Activated T-cell treated with anti-CD3 and anti-CD28 coated beads, Interleukin-2, amount 50 U/mL, for 4 hours (primary cell): ENCODE measurements around the gene PACRG. TPM values are rescaled to one million over a fixed set of nuclear protein-coding genes. Genes with fewer than 3 reads are reported as not detected.

ENCODE experiments used
- ATAC-seq, 2 donors: fragments of 200-7000 bp; cut with Tn5 transposase; one replicate each; pipeline ENCODE4 v1.10.0; 2021
- DNase-seq: peaks from one replicate; pipeline ENCODE4 v3.0.0-alpha.2; 2020
- H3K27me3 Mint-ChIP-seq: one replicate; pipeline ENCODE4 v1.8.0; 2021; ENCODE audit warnings: low read depth, mixed read lengths
- H3K36me3 Mint-ChIP-seq: one replicate; pipeline ENCODE4 v1.8.0; 2022; ENCODE audit warnings: mixed read lengths; ENCODE audit not compliant: insufficient read depth
- H3K4me1 Mint-ChIP-seq: one replicate; pipeline ENCODE4 v1.8.0; 2021; ENCODE audit warnings: low read depth, mixed read lengths
- H3K4me3 Mint-ChIP-seq: one replicate; pipeline ENCODE4 v1.8.0; 2021; ENCODE audit warnings: mild to moderate bottlenecking, moderate library complexity, mixed read lengths
- H3K9me3 Mint-ChIP-seq: one replicate; pipeline ENCODE4 v1.8.0; 2021; ENCODE audit warnings: mixed read lengths
- total RNA-seq, 3 donors: library from RNA; stranded (reverse); gene quantifications; one replicate each; pipeline ENCODE4 v1.2.1, GENCODE V29; 2021

Gene PACRG
- total RNA-seq, 3 donors from 2014 or later: not detected

DNA sequence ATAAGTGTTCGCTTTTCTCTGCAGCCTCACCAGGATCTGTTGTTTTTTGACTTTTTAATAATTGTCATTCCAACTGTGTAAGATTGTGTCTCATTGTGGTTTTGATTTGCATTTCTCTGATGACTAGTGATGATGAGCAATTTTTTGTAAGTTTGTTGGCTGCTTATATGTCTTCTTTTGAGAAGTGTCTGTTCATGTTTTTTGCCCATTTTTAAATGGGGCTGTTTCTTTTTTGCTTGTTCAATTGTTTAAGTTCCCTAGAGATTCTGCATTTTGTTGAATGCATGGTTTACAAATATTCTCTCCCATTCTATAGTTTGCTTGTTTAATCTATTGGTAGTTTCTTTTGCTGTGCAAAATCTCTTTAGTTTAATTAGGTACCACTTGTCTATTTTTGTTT lies 295.9 kb downstream of the PACRG start:
- H3K9me3 Mint-ChIP-seq: peaks cover 28% of the 10 kb centered on the region

DNA sequence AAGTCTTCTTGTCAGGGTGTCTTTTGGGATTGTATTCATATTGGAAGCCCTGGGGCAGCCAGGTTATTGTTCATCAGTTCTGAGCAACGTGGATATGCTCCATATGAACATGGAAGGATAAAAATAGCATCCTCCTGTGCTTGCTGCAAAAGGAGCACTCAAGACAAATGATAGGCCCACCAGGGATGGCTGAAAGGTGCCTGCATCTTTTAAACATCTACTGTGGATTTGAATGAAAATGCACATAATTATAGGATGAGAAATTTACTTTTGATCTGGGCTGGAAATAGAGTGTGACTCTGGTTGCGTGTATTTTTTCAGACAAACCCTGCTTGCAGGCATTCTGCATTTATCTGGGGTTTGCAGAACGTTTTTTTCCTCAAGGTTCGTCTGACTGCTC lies 299.1 kb downstream of the PACRG start:
- peaks cover 19% of the 10 kb centered on the region for H3K9me3 Mint-ChIP-seq
- no peak overlapping the region for H3K4me3 Mint-ChIP-seq
- H3K4me1 Mint-ChIP-seq: no peaks in the 10 kb centered on the region
- ATAC-seq (no peak), DNase-seq (no peak)
- H3K36me3 Mint-ChIP-seq: no peaks in the 10 kb centered on the region
- peaks cover 2% of the 10 kb centered on the region for H3K27me3 Mint-ChIP-seq

More for the DNA sequence above, 295.9 kb downstream of the PACRG start:
- DNase-seq (no peak), ATAC-seq (no peak)
- peaks cover 2% of the 10 kb centered on the region for H3K27me3 Mint-ChIP-seq
- no peaks in the 10 kb centered on the region for H3K4me1 Mint-ChIP-seq
- no peak overlapping the region for H3K4me3 Mint-ChIP-seq
- no peaks in the 10 kb centered on the region for H3K36me3 Mint-ChIP-seq

DNA sequence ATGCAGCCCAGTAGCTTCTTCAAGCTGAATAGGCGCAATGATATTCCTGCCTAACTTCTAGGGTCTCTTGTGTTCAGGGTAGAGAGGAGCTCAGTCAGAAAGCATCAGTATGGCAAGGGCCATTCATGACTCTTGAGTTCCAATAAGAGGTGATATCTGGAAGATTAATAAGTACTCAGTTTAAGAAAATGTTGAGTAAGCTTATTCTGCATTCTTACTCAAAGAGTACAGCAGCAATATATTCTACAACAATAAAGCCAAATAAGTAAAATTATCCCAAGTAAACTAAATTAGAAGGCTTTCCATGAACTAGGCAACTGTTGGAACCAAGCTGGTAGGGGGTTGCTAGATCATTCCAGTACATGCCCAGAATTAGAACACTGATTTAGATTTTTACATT lies 303.2 kb downstream of the PACRG start:
- DNase-seq (no peak), ATAC-seq (no peak)
- Mint-ChIP-seq H3K4me1 (no peaks in the 10 kb centered on the region), H3K9me3 (peaks cover 7% of the 10 kb centered on the region), H3K36me3 (no peaks in the 10 kb centered on the region), H3K4me3 (no peak overlapping the region), H3K27me3 (no peaks in the 10 kb centered on the region)

DNA sequence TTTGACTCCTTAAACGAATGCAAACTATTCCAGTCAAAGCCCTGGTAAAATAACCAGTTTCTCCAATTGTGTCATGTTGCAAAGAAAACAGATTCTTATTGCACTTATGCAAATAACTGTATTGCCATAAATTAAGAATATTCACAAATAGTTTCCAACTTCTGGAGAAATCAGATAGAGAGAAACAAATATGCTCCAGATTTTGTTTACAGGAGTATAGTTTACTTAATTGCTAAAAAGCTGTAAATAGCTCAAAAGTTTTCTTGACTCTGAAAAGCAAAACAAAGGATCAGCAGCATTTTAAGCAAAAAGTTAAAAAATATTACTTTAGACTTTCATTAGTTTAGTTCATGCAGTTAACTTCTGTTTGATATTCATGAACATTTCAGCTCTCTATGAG lies 304.2 kb downstream of the PACRG start:
- no peaks in the 10 kb centered on the region for H3K27me3 Mint-ChIP-seq
- ATAC-seq (no peak), DNase-seq (no peak)
- no peaks in the 10 kb centered on the region for H3K36me3 Mint-ChIP-seq
- no peak overlapping the region for H3K4me3 Mint-ChIP-seq
- H3K4me1 Mint-ChIP-seq: no peaks in the 10 kb centered on the region
- peaks cover 7% of the 10 kb centered on the region for H3K9me3 Mint-ChIP-seq

DNA sequence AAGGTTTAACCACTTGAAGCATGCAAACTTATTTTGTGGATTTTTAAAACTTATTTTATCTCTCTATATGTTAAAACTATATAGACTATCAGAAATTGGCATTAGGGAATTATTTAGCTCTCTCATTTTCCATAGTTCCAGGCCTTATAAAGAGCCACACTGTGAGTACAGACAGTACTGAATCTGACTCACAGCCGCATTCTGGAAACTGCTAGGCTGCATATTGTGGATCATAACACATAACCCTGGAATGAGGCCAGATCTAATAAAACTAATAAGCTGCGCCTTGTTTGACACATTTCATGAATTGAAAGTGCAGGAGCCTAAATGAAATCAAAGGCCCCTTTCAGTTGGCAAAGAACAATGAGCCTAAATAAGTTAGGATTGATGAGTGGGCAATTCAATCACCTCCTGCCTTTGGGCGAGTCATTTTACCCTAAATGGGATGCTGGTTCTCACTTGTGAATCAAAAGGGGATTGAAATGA lies 308.4 kb downstream of the PACRG start:
- no peaks in the 10 kb centered on the region for H3K36me3 Mint-ChIP-seq
- H3K4me3 Mint-ChIP-seq: no peak overlapping the region
- ATAC-seq (no peak), DNase-seq (no peak)
- H3K4me1 Mint-ChIP-seq: no peaks in the 10 kb centered on the region
- H3K27me3 Mint-ChIP-seq: no peaks in the 10 kb centered on the region
- peaks cover 4% of the 10 kb centered on the region for H3K9me3 Mint-ChIP-seq

DNA sequence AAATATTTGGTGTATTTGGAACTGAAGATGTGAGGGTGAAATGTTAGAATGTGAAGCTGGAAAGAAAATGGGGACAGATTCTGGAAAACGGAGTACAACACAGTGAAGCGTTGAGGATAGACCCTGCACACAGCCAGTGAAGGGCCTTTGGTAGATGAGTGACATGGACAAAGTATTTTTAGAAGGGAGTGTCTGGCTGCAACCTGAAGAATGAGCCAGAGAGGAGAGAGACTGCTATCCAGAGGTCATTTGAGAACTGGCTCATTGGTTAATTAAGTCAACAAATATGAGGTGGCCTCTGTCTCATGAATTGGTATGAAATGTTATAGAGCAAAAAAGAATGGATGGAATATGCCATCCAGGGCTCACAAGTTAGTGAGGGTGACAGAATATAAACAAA lies 310.5 kb downstream of the PACRG start:
- no peak for DNase-seq
- Mint-ChIP-seq H3K36me3 (no peaks in the 10 kb centered on the region), H3K9me3 (peaks cover 4% of the 10 kb centered on the region), H3K4me1 (no peaks in the 10 kb centered on the region), H3K4me3 (no peak overlapping the region), H3K27me3 (no peaks in the 10 kb centered on the region)
- no peak for ATAC-seq

DNA sequence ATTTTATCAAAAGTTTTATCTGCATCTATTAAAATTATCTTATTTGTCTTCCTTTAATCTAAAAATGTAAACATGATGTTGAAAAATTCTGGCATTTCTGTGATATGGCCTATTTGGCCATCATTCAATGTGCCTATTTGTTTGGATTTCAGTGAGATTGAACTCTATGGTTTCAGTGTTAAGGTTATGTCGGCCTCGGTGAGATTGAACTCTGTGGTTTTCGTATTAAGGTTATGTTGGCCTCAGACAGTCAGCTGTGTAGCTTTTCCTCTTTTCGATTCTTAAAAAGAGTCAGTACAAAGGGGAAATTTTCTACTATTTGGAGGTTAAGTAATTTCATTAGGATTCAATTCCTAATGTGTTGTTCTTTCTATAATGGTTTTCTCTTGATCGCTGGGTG lies 320.6 kb downstream of the PACRG start:
- Mint-ChIP-seq H3K27me3 (no peaks in the 10 kb centered on the region), H3K4me1 (no peaks in the 10 kb centered on the region), H3K36me3 (no peaks in the 10 kb centered on the region), H3K4me3 (no peak overlapping the region), H3K9me3 (peaks cover 9% of the 10 kb centered on the region)
- ATAC-seq (no peak), DNase-seq (no peak)

DNA sequence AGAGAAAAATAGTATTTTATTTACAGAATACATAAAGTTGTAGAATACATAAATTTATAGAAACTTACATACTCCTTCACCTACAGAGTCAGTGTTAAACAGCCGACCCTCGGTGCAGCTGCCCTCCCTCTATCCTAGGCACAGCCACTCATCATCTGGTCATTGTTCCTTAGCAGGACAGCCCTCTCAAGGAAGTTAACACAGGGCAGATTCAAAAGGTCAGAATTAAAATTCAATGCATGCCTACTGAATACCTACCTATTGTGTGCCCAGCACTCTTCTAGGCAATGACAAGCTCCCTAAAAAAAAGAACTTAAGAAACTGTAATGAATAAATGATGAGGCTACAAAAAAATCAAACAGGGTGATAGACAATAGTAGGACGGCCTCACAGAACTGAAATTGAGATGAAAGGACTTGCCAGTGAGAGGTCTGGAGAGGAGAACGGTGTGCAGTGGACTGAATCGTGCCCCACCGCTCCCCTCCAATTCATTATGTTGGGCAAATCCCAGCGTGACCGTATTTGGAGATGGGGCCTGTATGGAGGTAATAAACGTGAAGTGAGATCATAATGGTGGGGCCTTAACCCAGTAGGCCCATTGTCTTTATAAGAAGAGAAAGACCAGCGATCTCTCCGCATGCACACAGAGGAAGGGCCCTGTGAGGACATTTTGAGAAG lies 326.0 kb downstream of the PACRG start:
- no peak for DNase-seq
- H3K4me3 Mint-ChIP-seq: no peak overlapping the region
- no peaks in the 10 kb centered on the region for H3K27me3 Mint-ChIP-seq
- H3K9me3 Mint-ChIP-seq: peaks cover 3% of the 10 kb centered on the region
- H3K4me1 Mint-ChIP-seq: no peaks in the 10 kb centered on the region
- H3K36me3 Mint-ChIP-seq: no peaks in the 10 kb centered on the region
- no peak for ATAC-seq

DNA sequence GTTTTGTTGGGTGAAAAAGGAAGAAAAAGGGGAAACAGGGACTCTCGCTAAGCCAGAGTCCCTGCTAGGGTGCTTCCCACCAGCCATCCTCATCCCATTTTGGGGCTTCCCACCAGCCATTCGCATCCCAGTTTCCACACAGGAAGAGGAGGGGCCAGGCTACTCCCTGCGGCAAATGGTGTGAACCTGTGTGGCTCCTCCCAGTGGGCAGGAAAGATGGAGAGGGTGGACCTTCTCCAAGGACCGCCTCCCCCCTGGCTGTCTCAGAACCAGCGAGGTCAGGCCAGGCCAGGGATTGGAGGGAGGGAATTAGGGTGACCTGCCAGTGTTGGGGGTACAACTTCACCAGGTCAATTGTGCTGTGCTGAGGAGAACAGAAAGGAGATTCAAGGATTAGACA lies 326.9 kb downstream of the PACRG start:
- no peak for DNase-seq
- no peak overlapping the region for H3K4me3 Mint-ChIP-seq
- H3K4me1 Mint-ChIP-seq: no peaks in the 10 kb centered on the region
- H3K27me3 Mint-ChIP-seq: no peaks in the 10 kb centered on the region
- no peaks in the 10 kb centered on the region for H3K36me3 Mint-ChIP-seq
- H3K9me3 Mint-ChIP-seq: peaks cover 3% of the 10 kb centered on the region
- ATAC-seq: no peak

DNA sequence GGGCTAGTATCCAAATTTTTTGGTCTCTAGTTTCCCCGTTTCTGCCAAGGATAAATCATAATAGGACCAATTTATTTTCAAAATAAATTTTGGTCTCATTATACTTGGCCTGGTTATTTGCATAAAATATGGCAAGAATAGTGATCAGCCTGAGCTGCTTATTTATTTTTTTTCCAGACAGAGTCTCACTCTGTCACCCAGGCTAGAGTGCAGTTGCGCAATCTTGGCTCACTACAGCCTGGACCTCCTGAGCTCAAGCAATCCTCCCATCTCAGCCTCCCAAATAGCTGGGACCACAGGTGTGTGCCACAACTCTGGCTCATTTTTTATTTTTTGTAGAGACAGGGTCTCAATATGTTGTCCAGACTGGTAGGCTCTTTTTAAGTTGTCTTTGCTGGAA lies 329.5 kb downstream of the PACRG start:
- no peaks in the 10 kb centered on the region for H3K27me3 Mint-ChIP-seq
- peaks cover 3% of the 10 kb centered on the region for H3K9me3 Mint-ChIP-seq
- no peaks in the 10 kb centered on the region for H3K36me3 Mint-ChIP-seq
- ATAC-seq (no peak), DNase-seq (no peak)
- no peaks in the 10 kb centered on the region for H3K4me1 Mint-ChIP-seq
- H3K4me3 Mint-ChIP-seq: no peak overlapping the region

DNA sequence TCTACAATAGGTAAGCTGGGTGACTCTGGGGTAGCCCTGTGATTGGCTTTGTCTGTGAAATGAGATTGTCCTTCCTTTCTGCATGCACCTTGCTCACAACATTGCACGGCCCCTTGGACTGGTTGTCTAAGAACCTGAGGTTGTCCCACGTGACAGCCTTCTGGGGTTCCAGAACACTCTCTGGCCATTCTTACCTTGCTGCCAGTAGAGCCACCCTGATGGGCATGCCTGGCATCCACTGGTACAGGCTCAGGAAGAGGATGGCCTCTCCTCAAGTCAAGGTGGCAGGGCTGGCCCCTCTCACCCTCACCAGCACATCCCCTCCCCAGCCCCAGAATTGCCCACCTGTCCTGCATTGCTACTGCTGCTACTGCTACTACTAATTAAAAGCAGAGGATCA lies 335.0 kb downstream of the PACRG start:
- Mint-ChIP-seq H3K4me3 (no peak overlapping the region), H3K9me3 (no peaks in the 10 kb centered on the region), H3K4me1 (no peaks in the 10 kb centered on the region), H3K27me3 (no peaks in the 10 kb centered on the region), H3K36me3 (no peaks in the 10 kb centered on the region)
- ATAC-seq (no peak), DNase-seq (no peak)

DNA sequence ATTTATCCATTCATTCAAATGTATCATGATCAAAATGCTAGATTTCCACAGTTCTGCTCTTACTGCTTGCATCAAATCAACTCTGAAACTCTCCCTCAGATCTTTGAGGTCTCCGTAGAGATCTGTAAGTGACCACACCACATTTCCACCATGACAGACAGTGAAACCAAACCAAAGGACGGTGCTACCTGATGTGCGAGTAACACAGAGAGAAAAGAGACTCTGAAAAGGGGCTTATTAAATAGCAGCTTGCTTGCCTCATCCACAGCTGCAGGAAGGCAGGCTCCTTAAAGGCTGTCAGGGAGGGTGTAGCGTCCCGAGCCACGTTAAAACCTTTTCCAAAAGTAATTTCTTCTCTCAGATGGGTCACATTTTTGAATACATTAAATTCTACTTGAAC lies 335.8 kb downstream of the PACRG start:
- Mint-ChIP-seq H3K27me3 (peaks cover 1% of the 10 kb centered on the region), H3K4me1 (no peaks in the 10 kb centered on the region), H3K9me3 (no peaks in the 10 kb centered on the region), H3K36me3 (no peaks in the 10 kb centered on the region), H3K4me3 (no peak overlapping the region)
- DNase-seq (no peak), ATAC-seq (no peak)

DNA sequence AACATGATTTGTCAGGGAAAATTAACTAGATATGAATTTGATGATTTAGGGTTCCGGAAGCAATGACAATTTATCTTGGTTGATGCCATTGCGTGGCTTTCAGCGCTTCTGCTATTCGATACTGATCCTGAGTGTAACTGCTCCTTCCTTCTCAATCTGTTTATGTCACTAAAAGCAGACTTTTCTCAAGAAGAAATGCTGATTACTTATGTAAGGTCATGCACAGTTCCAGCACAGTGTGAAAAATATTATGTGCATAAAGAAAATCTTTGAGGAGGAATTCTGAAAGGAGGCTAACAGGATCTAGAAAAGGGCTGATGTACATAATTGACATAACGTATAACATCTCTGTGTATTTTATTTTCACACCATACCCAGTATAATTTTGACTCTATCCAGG lies 336.6 kb downstream of the PACRG start:
- ATAC-seq (no peak), DNase-seq (no peak)
- Mint-ChIP-seq H3K9me3 (no peaks in the 10 kb centered on the region), H3K36me3 (no peaks in the 10 kb centered on the region), H3K27me3 (peaks cover 2% of the 10 kb centered on the region), H3K4me3 (no peak overlapping the region), H3K4me1 (no peaks in the 10 kb centered on the region)

DNA sequence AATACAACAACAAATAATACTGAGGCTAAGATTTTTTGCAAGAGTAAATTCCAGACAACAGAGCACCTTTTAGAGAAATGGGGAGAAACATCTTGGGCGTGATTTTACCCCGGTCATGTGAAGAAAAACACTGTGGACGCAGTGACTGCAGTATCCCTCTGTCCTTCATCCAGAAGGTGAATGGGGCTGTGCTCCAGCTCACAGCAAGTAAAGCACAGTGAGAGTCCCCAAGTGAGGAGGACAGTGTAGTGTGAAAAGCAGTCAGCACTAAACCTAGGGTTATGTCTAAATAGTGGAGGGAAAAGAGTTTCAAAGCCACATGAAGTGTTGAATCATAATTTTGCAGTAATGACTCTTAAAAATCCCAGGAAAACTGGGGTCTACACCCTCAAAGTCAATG lies 338.4 kb downstream of the PACRG start:
- Mint-ChIP-seq H3K9me3 (no peaks in the 10 kb centered on the region), H3K4me1 (no peaks in the 10 kb centered on the region)

DNA sequence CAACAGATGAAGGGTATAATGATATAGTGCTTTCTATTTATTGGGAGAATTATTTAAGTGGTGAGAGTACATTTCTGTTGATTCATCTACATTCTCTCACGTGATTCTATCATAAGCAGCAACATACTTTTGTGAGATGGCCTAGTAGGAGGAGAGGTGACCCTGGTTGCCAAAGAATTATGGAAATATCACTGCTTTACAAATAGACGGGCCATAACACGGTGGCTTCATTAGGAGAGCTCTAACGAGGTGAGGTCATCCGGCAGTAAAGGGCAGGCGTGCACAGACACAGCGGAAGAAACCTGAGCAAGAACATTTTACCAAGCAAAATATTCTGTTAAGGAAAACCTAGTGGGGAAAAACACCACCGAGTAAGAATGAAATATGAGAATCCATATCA lies 349.4 kb downstream of the PACRG start:
- Mint-ChIP-seq H3K4me3 (no peak overlapping the region), H3K27me3 (no peaks in the 10 kb centered on the region), H3K9me3 (peaks cover 3% of the 10 kb centered on the region), H3K36me3 (no peaks in the 10 kb centered on the region), H3K4me1 (no peaks in the 10 kb centered on the region)
- DNase-seq (no peak), ATAC-seq (no peak)

More for the DNA sequence above, 338.4 kb downstream of the PACRG start:
- no peak for ATAC-seq
- Mint-ChIP-seq H3K36me3 (no peaks in the 10 kb centered on the region), H3K27me3 (peaks cover 2% of the 10 kb centered on the region), H3K4me3 (no peak overlapping the region)
- no peak for DNase-seq

DNA sequence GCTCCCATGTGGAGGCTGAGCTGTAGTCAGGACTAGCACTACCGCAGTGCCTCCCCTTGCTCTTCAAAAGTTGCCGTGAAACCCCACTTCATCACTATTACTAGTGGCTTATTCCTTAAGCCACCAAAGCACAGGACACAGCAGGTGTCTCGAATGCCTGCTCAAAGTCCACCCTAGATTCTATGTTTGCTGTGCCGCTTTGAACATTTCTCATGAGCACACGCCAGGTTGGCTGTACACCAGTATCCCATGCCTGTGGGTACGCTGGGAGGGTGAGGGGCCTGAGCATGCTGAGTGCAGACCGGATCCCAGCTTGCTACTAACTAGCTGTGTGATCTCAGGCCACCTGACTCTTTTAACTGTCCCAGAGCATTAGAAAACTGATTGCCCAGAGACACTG lies 350.9 kb downstream of the PACRG start:
- H3K4me3 Mint-ChIP-seq: no peak overlapping the region
- no peak for ATAC-seq
- no peaks in the 10 kb centered on the region for H3K9me3 Mint-ChIP-seq
- H3K4me1 Mint-ChIP-seq: no peaks in the 10 kb centered on the region
- H3K36me3 Mint-ChIP-seq: no peaks in the 10 kb centered on the region
- DNase-seq: no peak
- no peaks in the 10 kb centered on the region for H3K27me3 Mint-ChIP-seq
